Measurements from ENCODE around the gene GSTK1. TPM values are rescaled to one million over a fixed set of nuclear protein-coding genes. Genes with fewer than 3 reads are reported as not detected.

The GSTK1 gene
- total RNA-seq, 1 donor from 2014 or later = 149 TPM

- no peak overlapping the region for H3K27ac ChIP-seq
- H3K27me3 ChIP-seq = no peaks in the 10 kb centered on the region
- no peaks in the 10 kb centered on the region for H3K9me3 ChIP-seq
- no peak overlapping the region for H3K4me3 ChIP-seq
- H3K36me3 ChIP-seq = no peaks in the 10 kb centered on the region
- TF ChIP-seq CTCF (IDR thresholded peaks at IDR 0.05) = no peak
- no peak for ATAC-seq
- intact Hi-C loops (cut with DNase I) = no loop called here
- H3K4me1 ChIP-seq = no peaks in the 10 kb centered on the region
- DNase-seq = no peak
Measured at GRCh38 chr7:143255564-143255963, 7.7 kb upstream of the GSTK1 start.

GRCh38 chr7:143256325-143256724, 6.9 kb upstream of the GSTK1 start:
- ATAC-seq (peak; percentile 17), DNase-seq (no peak)
- H3K4me3 ChIP-seq = no peak overlapping the region
- no peaks in the 10 kb centered on the region for H3K27me3 ChIP-seq
- H3K36me3 ChIP-seq = no peaks in the 10 kb centered on the region
- H3K4me1 ChIP-seq = no peaks in the 10 kb centered on the region
- no peak for TF ChIP-seq CTCF (IDR thresholded peaks at IDR 0.05)
- H3K27ac ChIP-seq = no peak overlapping the region
- intact Hi-C loops (cut with DNase I) = no loop called here
- H3K9me3 ChIP-seq = no peaks in the 10 kb centered on the region

GRCh38 chr7:143256932-143257331, 6.3 kb upstream of the GSTK1 start:
- intact Hi-C loops (cut with DNase I) = no loop called here

GRCh38 chr7:143257501-143257900, 5.7 kb upstream of the GSTK1 start:
- Histone ChIP-seq H3K4me3 (no peak overlapping the region), H3K27me3 (no peaks in the 10 kb centered on the region), H3K9me3 (no peaks in the 10 kb centered on the region), H3K36me3 (no peaks in the 10 kb centered on the region), H3K27ac (no peak overlapping the region), H3K4me1 (no peaks in the 10 kb centered on the region)
- ATAC-seq (no peak), DNase-seq (no peak)
- no peak for TF ChIP-seq CTCF (IDR thresholded peaks at IDR 0.05)
- intact Hi-C loops (cut with DNase I) = no loop called here

More at GRCh38 chr7:143256932-143257331, 6.3 kb upstream of the GSTK1 start:
- Histone ChIP-seq H3K4me1 (no peaks in the 10 kb centered on the region), H3K9me3 (no peaks in the 10 kb centered on the region), H3K36me3 (no peaks in the 10 kb centered on the region), H3K27me3 (no peaks in the 10 kb centered on the region), H3K4me3 (no peak overlapping the region), H3K27ac (no peak overlapping the region)
- no peak for TF ChIP-seq CTCF (IDR thresholded peaks at IDR 0.05)
- ATAC-seq (no peak), DNase-seq (no peak)

- no peaks in the 10 kb centered on the region for H3K36me3 ChIP-seq
- DNase-seq = no peak
- H3K4me1 ChIP-seq = no peaks in the 10 kb centered on the region
- H3K4me3 ChIP-seq = peak overlapping the region; percentile 17
- peak; percentile 52 for ATAC-seq
- H3K9me3 ChIP-seq = no peaks in the 10 kb centered on the region
- H3K27ac ChIP-seq = peak overlapping the region; percentile 28
- no peak for TF ChIP-seq CTCF (IDR thresholded peaks at IDR 0.05)
- intact Hi-C loops (cut with DNase I) = no loop called here
- no peaks in the 10 kb centered on the region for H3K27me3 ChIP-seq
Measured at GRCh38 chr7:143258831-143259230, 4.4 kb upstream of the GSTK1 start.

- H3K9me3 ChIP-seq = no peaks in the 10 kb centered on the region
- H3K4me3 ChIP-seq = no peak overlapping the region
- TF ChIP-seq CTCF (IDR thresholded peaks at IDR 0.05) = no peak
- H3K4me1 ChIP-seq = peaks cover 8% of the 10 kb centered on the region
- peaks cover under 1% of the 10 kb centered on the region for H3K36me3 ChIP-seq
- H3K27ac ChIP-seq = no peak overlapping the region
- no peaks in the 10 kb centered on the region for H3K27me3 ChIP-seq
- intact Hi-C loops (cut with DNase I) = no loop called here
- DNase-seq (no peak), ATAC-seq (no peak)
Measured at GRCh38 chr7:143259765-143260164, 3.5 kb upstream of the GSTK1 start.

Measured in upper lobe of right lung (tissue), 1 donor.